ENCODE data around the gene SERPINB5.

- TF ChIP-seq CTCF (conservative IDR thresholded peaks at IDR 0.05; ENCODE audit: low read depth, low read length) = 0 out of 2 replicates have a peak, but pooled peaks have one; percentile 15
- no peak for TF ChIP-seq EZH2 (IDR thresholded peaks at IDR 0.05; ENCODE audit: borderline replicate concordance, low read depth, low read length, poor library complexity, severe bottlenecking)
These were observed 46.9 kb downstream of the SERPINB5 start for GRCh38 chr18:63523660-63524059.
